Mesendoderm (in vitro differentiated cells): ENCODE data around the gene IL11RA.

ENCODE experiments used
- DNase-seq: peaks from one replicate; pipeline ENCODE4 v3.0.0; 2013
- H2AK5ac ChIP-seq: 2 replicates; pipeline ENCODE4 v1.6.1; 2013; ENCODE audit warnings: low read length, inconsistent platforms
- H2BK120ac ChIP-seq: 2 replicates; pipeline ENCODE4 v1.6.1; 2013; ENCODE audit warnings: low read depth, mild to moderate bottlenecking, low read length, moderate library complexity, mixed read lengths
- H2BK15ac ChIP-seq: replicated peaks from 2 replicates; pipeline ENCODE4 v1.6.1; 2013; ENCODE audit warnings: low read depth, mild to moderate bottlenecking, moderate library complexity
- H2BK5ac ChIP-seq: 2 replicates; pipeline ENCODE4 v1.6.1; 2013; ENCODE audit warnings: low read length, inconsistent platforms
- H3K18ac ChIP-seq: 2 replicates; pipeline ENCODE4 v1.6.1; 2013; ENCODE audit warnings: mild to moderate bottlenecking, low read length, mixed read lengths
- H3K23ac ChIP-seq: one replicate; pipeline ENCODE4 v1.6.1; 2013; ENCODE audit warnings: low read length
- H3K27ac ChIP-seq: 2 replicates; pipeline ENCODE4 v1.5.1; 2013; ENCODE audit warnings: low read depth, mild to moderate bottlenecking, inconsistent platforms, low read length, moderate library complexity
- H3K27me3 ChIP-seq: 2 replicates; pipeline ENCODE4 v1.6.1; 2013; ENCODE audit warnings: low read length, control low read depth, mild to moderate bottlenecking, inconsistent platforms; ENCODE audit not compliant: insufficient read depth, poor library complexity
- H3K36me3 ChIP-seq: 2 replicates; pipeline ENCODE4 v1.6.1; 2013; ENCODE audit warnings: low read length, inconsistent platforms; ENCODE audit not compliant: control insufficient read depth, insufficient read depth
- H3K4ac ChIP-seq: one replicate; pipeline ENCODE4 v1.6.1; 2013; ENCODE audit warnings: low read depth, mild to moderate bottlenecking, low read length, moderate library complexity
- H3K4me1 ChIP-seq: 2 replicates; pipeline ENCODE4 v1.6.1; 2013; ENCODE audit warnings: low read depth, low read length, inconsistent platforms; ENCODE audit not compliant: control insufficient read depth
- H3K4me2 ChIP-seq: 2 replicates; pipeline ENCODE4 v1.6.1; 2013; ENCODE audit warnings: low read length
- H3K4me3 ChIP-seq: 2 replicates; pipeline ENCODE4 v1.5.1; 2013; ENCODE audit warnings: mild to moderate bottlenecking, low read length
- H3K56ac ChIP-seq: one replicate; pipeline ENCODE4 v1.6.1; 2013; ENCODE audit warnings: low read length
- H3K79me1 ChIP-seq: 2 replicates; pipeline ENCODE4 v1.6.1; 2013; ENCODE audit warnings: low read length, inconsistent platforms
- H3K79me2 ChIP-seq: 2 replicates; pipeline ENCODE4 v1.6.1; 2013; ENCODE audit warnings: mild to moderate bottlenecking, low read length; ENCODE audit not compliant: control insufficient read depth, insufficient read depth
- H3K9ac ChIP-seq: 2 replicates; pipeline ENCODE4 v1.6.1; 2013; ENCODE audit warnings: low read length, inconsistent platforms
- H4K5ac ChIP-seq: one replicate; pipeline ENCODE4 v1.6.1; 2013; ENCODE audit warnings: low read length
- H4K8ac ChIP-seq: one replicate; pipeline ENCODE4 v1.6.1; 2013; ENCODE audit warnings: low read depth, mild to moderate bottlenecking, control low read depth, low read length, moderate library complexity
- WGBS: extraction: QIAGEN DNeasy Blood & Tissue Kit; methylation state at CpG from one replicate; pipeline ENCODE4 v1.1.7; 2013; ENCODE audit warnings: low lambda C conversion rate, missing lambda C conversion rate; ENCODE audit not compliant: insufficient coverage; ENCODE audit errors: extremely low coverage; 5-methylcytosine and 5-hydroxymethylcytosine counted together

Gene IL11RA

DNA sequence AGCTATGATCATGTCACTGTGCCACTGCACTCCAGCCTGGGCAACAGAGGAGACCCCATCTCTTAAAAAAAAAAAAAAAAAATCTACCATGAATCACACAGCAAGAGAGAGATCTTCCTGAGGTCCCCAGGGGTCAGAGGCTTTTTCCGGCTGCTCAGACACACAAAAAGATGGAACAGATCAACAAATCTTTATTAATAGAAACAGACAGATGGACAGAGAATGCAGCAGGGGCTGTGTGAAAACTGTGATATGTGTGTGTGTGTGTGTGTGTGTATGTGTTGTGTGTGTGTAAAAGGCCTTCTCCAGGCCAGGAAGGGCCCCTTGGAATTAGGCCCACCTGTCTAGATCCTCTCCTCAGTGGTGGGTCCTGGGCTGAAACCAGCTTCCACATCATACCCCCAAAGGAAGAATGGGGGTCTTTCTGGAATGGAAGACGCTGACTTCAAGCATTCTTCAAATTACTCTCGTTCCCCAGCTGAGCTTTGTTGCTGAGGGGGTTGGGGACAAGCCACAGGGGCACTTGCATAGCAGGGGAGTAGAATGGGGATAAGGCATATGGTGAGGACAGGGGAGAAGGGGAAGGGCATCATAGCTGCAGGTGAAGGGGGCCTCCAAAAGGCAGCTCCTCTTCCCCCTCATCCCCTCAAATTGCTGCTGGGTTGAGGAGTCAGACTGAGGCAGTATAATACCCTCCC lies 17.3 kb upstream of the IL11RA start:
- Histone ChIP-seq H2BK120ac (no peak overlapping the region), H3K4me1 (peaks cover 4% of the 10 kb centered on the region), H3K27me3 (peaks cover 15% of the 10 kb centered on the region), H3K79me2 (peaks cover 2% of the 10 kb centered on the region), H3K36me3 (peaks cover 4% of the 10 kb centered on the region), H3K4me3 (no peak overlapping the region), H4K5ac (no peak overlapping the region), H4K8ac (no peak overlapping the region), H3K18ac (no peak overlapping the region), H3K9ac (no peak overlapping the region), H2AK5ac (no peak overlapping the region), H3K4me2 (no peak overlapping the region), H3K27ac (no peak overlapping the region), H3K79me1 (peaks cover 4% of the 10 kb centered on the region), H2BK5ac (no peak overlapping the region), H3K56ac (no peak overlapping the region), H3K4ac (no peak overlapping the region), H3K23ac (no peak overlapping the region), H2BK15ac (no peak overlapping the region)
- DNase-seq, result no peak
- no CpG with 5 or more reads among the region's 3 CpGs for WGBS

DNA sequence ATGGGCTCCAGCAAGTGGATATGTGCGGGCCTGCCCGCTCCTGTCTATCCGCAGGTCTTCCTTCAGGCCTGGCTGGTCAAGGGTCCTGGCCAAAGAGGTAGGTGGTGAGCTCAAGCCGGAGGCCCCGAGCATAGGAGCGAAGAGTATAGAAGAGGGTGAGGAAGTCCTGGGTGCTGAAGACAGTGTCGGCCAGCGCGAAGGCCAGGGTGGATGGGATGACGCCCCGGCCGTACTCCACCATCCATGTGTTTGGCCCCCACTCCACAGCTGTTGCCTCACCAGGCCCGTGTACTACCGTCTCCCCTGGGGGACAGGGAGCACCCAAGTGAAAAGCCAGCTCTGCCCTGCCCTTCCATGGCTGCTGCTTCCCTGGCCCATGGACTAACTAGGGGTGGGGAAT lies 16.4 kb upstream of the IL11RA start:
- Histone ChIP-seq H3K4me1 (peaks cover 4% of the 10 kb centered on the region), H2AK5ac (no peak overlapping the region)
- WGBS, result no CpG with 5 or more reads among the region's 14 CpGs

DNA sequence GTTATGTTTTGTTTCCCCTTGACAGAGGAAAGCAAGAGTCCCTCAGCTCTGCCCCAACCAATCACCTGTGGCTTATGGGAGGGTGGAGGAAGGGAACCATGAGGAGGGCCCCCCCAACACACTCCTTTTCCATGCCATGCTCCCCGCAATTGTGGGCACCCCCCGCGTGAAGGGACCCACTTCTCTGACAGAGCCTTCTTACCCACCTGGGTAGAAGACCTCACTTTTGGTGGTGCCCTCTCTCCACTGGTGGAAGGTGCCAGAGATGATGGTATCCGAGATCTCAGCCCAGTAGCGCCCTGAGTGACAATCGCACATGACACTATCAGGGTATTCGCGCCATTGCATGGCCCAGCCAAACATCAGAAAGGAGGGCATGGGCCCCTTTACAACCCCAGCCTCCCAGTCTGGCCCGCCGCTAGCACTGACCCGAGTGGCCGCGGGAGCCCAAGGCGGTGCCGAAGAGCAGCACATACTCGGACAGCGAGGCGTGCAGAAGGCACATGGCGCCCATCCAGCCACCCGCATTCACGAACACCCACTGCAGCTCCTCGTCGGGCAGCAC lies 15.1 kb upstream of the IL11RA start:
- Histone ChIP-seq H3K36me3 (peaks cover 4% of the 10 kb centered on the region), H3K23ac (peak overlapping the region; percentile 90), H3K27ac (no peak overlapping the region), H4K5ac (no peak overlapping the region), H4K8ac (no peak overlapping the region), H3K79me1 (peaks cover 4% of the 10 kb centered on the region), H3K4me3 (peak overlapping the region; percentile 87), H3K56ac (peak overlapping the region; percentile 98), H3K18ac (peak overlapping the region; percentile 34), H3K4ac (no peak overlapping the region), H2BK120ac (no peak overlapping the region), H3K9ac (peak overlapping the region; percentile 98), H2AK5ac (no peak overlapping the region), H3K4me2 (peak overlapping the region; percentile 92), H3K79me2 (peaks cover 2% of the 10 kb centered on the region), H2BK15ac (no peak overlapping the region), H2BK5ac (peak overlapping the region; percentile 32), H3K27me3 (peaks cover 2% of the 10 kb centered on the region), H3K4me1 (peaks cover 4% of the 10 kb centered on the region)
- DNase-seq, result no peak
- no CpG with 5 or more reads among the region's 23 CpGs for WGBS

More for the DNA sequence above, 16.4 kb upstream of the IL11RA start:
- DNase-seq, result no peak
- Histone ChIP-seq H3K4ac (no peak overlapping the region), H3K18ac (no peak overlapping the region), H3K23ac (no peak overlapping the region), H2BK5ac (no peak overlapping the region), H3K4me2 (no peak overlapping the region), H3K27ac (no peak overlapping the region), H3K79me1 (peaks cover 4% of the 10 kb centered on the region), H3K9ac (peak overlapping the region; percentile 29), H3K27me3 (peaks cover 8% of the 10 kb centered on the region), H3K56ac (peak overlapping the region; percentile 2), H4K5ac (no peak overlapping the region), H2BK120ac (no peak overlapping the region), H3K36me3 (peaks cover 4% of the 10 kb centered on the region), H2BK15ac (no peak overlapping the region), H4K8ac (no peak overlapping the region), H3K79me2 (peaks cover 2% of the 10 kb centered on the region), H3K4me3 (no peak overlapping the region)

DNA sequence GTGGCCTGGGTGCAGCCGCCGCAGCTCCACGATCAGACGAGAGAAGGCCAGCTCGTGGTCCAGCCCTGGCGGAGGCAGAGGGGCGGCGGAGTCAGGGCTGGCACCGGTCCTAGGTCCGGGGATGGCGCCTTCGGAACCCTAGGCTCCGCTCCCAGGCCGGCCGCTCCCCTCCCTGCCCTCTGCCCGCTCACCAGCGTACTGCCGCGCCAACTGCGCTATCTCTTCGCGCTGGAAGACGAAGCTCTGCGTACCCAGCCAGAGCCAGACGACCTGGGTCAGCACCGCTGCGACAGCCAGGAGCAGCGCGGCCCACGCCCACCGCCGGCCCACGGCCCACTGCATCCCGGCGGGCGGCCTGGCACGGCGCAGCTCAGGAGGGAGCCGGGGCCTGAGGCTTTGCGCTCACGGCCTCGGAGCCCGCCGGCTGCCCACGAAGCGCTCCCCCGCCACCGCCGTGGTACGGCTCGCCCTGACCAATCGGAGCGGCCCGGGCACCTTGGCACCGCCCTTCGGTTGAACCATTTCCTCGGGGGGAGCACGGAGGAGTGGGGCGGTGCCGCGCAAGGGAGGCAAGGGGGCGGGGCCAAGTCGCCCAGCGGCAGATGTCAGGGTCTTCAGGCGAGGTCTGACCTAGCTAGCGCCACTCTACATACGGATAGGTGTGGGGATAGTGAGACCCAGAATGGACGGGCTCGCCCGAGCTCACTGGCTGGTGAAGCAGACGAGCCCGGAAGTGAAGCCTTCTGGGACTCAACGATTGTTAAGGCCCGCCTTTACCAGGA lies 14.4 kb upstream of the IL11RA start, which contains the start of gene SIGMAR1:
SIGMAR1 (minus strand) TSS at position 432 of the 782 bp plus-strand sequence; CDS start at position 342, 90 bp downstream.
- Histone ChIP-seq H3K36me3 (peaks cover 4% of the 10 kb centered on the region), H3K4me1 (peaks cover 4% of the 10 kb centered on the region), H2BK120ac (no peak within 1 kb of the TSS), H3K4me2 (peak within 1 kb of the TSS; percentile 92), H3K27me3 (no peaks in the 10 kb centered on the region), H3K4me3 (peak within 1 kb of the TSS; percentile 87), H3K23ac (peak within 1 kb of the TSS; percentile 90), H3K79me2 (peaks cover 2% of the 10 kb centered on the region), H3K27ac (peak within 1 kb of the TSS; percentile 1), H3K4ac (peak within 1 kb of the TSS; percentile 44), H2BK15ac (no peak within 1 kb of the TSS), H3K56ac (peak within 1 kb of the TSS; percentile 98), H3K79me1 (peaks cover 4% of the 10 kb centered on the region), H3K9ac (peak within 1 kb of the TSS; percentile 98), H3K18ac (peak within 1 kb of the TSS; percentile 34), H2BK5ac (peak within 1 kb of the TSS; percentile 32), H4K5ac (no peak within 1 kb of the TSS), H4K8ac (no peak within 1 kb of the TSS), H2AK5ac (no peak within 1 kb of the TSS)
- peak; percentile 96 for DNase-seq
- WGBS, result no CpG with 5 or more reads among the region's 74 CpGs

DNA sequence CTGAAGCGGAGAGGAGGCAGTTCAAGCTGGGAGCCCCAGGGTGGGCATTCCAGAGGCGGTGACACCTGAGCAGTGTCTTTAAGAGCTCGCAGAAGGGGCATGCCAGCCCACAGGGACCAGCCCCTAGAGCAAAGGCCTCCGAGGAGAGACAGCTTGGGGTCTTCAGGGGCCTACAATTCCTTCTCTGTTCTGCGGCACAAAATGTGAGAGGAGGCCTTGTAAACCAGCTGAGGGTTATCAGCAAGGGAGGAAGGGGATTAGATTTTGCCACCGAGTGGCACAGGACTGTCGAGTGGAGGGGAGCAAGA lies 13.9 kb upstream of the IL11RA start:
- Histone ChIP-seq H2AK5ac (no peak overlapping the region), H3K56ac (peak overlapping the region; percentile 79), H2BK5ac (no peak overlapping the region), H3K4me1 (peaks cover 4% of the 10 kb centered on the region), H3K4me2 (peak overlapping the region; percentile 32), H3K23ac (no peak overlapping the region), H4K5ac (no peak overlapping the region), H3K36me3 (peaks cover 4% of the 10 kb centered on the region), H3K27me3 (no peaks in the 10 kb centered on the region), H2BK120ac (no peak overlapping the region), H3K79me2 (peaks cover 2% of the 10 kb centered on the region), H3K9ac (peak overlapping the region; percentile 59), H3K27ac (no peak overlapping the region), H4K8ac (no peak overlapping the region), H3K4me3 (no peak overlapping the region), H3K4ac (no peak overlapping the region), H2BK15ac (no peak overlapping the region), H3K18ac (peak overlapping the region; percentile 16), H3K79me1 (peaks cover 4% of the 10 kb centered on the region)
- no CpG with 5 or more reads among the region's 7 CpGs for WGBS
- DNase-seq, result no peak
